Measurements from ENCODE around the gene LPP.

DNA sequence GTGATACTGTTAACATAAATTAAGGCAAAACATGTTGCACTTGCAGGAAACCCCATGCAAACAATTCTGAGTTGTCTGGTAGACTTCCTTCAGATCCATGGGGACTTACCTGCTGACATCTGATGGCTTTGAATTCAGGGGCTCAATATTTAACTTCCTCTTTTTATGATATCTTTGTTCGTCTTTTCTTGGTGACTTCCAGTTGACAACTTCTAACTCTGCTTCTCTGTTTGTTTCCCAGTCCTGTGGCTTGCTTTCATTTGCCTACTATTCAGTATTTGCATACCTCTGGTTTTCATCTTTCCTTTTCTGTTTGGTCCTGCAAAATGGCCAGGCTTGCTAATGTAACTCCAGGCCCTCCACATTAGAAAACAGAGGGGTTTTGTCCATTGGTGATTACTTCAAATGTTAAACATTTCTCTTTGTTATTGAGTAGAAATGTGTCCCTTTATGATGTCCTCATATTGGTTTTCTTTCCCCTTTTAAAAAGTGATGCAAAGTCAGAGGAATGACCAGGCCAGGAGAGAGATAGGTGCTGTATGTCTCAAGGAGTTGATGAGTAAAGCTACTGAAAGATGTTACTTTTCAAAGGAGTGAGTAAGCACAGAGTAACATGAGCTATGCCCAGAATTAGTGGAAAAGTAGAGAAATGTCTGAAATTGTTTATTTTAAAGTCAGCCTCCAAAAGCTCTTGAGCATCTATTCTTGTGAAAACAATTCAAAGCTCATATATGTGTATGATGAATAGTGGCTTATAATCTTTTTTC is 335.9 kb downstream of the LPP start:
- TF ChIP-seq, protein P1, sequence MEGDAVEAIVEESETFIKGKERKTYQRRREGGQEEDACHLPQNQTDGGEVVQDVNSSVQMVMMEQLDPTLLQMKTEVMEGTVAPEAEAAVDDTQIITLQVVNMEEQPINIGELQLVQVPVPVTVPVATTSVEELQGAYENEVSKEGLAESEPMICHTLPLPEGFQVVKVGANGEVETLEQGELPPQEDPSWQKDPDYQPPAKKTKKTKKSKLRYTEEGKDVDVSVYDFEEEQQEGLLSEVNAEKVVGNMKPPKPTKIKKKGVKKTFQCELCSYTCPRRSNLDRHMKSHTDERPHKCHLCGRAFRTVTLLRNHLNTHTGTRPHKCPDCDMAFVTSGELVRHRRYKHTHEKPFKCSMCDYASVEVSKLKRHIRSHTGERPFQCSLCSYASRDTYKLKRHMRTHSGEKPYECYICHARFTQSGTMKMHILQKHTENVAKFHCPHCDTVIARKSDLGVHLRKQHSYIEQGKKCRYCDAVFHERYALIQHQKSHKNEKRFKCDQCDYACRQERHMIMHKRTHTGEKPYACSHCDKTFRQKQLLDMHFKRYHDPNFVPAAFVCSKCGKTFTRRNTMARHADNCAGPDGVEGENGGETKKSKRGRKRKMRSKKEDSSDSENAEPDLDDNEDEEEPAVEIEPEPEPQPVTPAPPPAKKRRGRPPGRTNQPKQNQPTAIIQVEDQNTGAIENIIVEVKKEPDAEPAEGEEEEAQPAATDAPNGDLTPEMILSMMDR (IDR thresholded peaks at IDR 0.05; ENCODE audit: insufficient read depth, low read depth, low read length), result no peak
- no peak for TF ChIP-seq EZH2 (IDR thresholded peaks at IDR 0.05; ENCODE audit: insufficient read depth, low read length)
